HepG2 (cell line): ENCODE measurements around the gene TBC1D5. TPM values are rescaled to one million over a fixed set of nuclear protein-coding genes. Genes with fewer than 3 reads are reported as not detected.

Source experiments
- ATAC-seq: fragments of 200-7000 bp; cut with Tn5 transposase; 3 replicates; pipeline ENCODE4 v1.9.1; 2020; ENCODE audit warnings: mild to moderate bottlenecking, moderate library complexity
- BruUV-seq: library from RNA; stranded (reverse); fragments of 400-500 nt; replicated peaks from 2 replicates; lab custom pipeline; 2021; lab: Mats Ljungman, UMichigan
- CTCF ChIA-PET: fragments of 300-600 bp; formaldehyde crosslinking; extraction: SDS; loops from one replicate; lab custom pipeline; 2021; ENCODE audit warnings: low total read pairs, inconsistent platforms, low intra/inter-chr PET ratio; lab: Yijun Ruan, JAX
- POLR2A ChIA-PET: fragments of 350-600 bp; sonication (Branson Sonifier 250); formaldehyde crosslinking; loops from one replicate; lab custom pipeline; 2020; ENCODE audit warnings: antibody characterized with exemption, inconsistent platforms; lab: Yijun Ruan, JAX
- DNase-seq: peaks from one replicate; pipeline ENCODE4 v3.0.0-alpha.2; 2015; ENCODE audit warnings: low spot score
- FAIRE-seq: peaks from 3 replicates; lab custom pipeline; 2011; peaks lifted over from hg19 to GRCh38; lab: Jason Lieb, UNC
- H2AFZ ChIP-seq: one replicate; pipeline ENCODE4 v1.6.1; 2011; ENCODE audit warnings: low read length, inconsistent platforms
- H3K27ac ChIP-seq: fragments of 300-600 bp; 3 replicates; pipeline ENCODE4 v1.8.0; 2011; ENCODE audit warnings: mixed run types, mild to moderate bottlenecking, mixed read lengths, low read length, inconsistent platforms; ENCODE audit not compliant: insufficient read depth; ENCODE audit errors: extremely low read length
- H3K27me3 ChIP-seq, 2 experiments: fragments of 200-600 bp in 1 of 2; 2 replicates in 1 of 2; 3 replicates in 1 of 2; pipeline versions ENCODE4 v1.6.0 to v1.8.0; 2011; ENCODE audit warnings: low read length in 2 of 2, mild to moderate bottlenecking in 2 of 2, moderate library complexity in 2 of 2, inconsistent platforms in 1 of 2; ENCODE audit not compliant: insufficient read depth in 2 of 2, control insufficient read depth in 1 of 2
- H3K36me3 ChIP-seq, 2 experiments: fragments of 200-600 bp in 1 of 2; replicated peaks in 1 of 2; 2 replicates in 1 of 2; 3 replicates in 1 of 2; pipeline versions ENCODE4 v1.5.1 to v1.8.0; 2011; ENCODE audit warnings: low read length in 2 of 2, inconsistent platforms in 1 of 2; ENCODE audit not compliant: insufficient read depth in 2 of 2, control insufficient read depth in 1 of 2
- H3K4me1 ChIP-seq: 2 replicates; pipeline ENCODE4 v1.5.1; 2012; ENCODE audit warnings: low read length, inconsistent platforms; ENCODE audit not compliant: insufficient read depth
- H3K4me2 ChIP-seq: 2 replicates; pipeline ENCODE4 v1.6.0; 2011; ENCODE audit warnings: low read depth, low read length, inconsistent platforms
- H3K4me3 ChIP-seq, 3 experiments: fragments of 200-600 bp in 1 of 3; sonication (generic), shearing (Covaris generic) in 1 of 3; replicated peaks in 1 of 3; 2 replicates each; pipeline ENCODE4 v1.5.1; 2011 to 2016; ENCODE audit warnings: low read length in 3 of 3, inconsistent platforms in 2 of 3, low read depth in 2 of 3, mild to moderate bottlenecking in 2 of 3, control low read depth in 1 of 3, mixed read lengths in 1 of 3; ENCODE audit not compliant: insufficient read depth in 1 of 3
- H3K79me2 ChIP-seq: one replicate; pipeline ENCODE4 v1.6.1; 2011; ENCODE audit warnings: low read length, inconsistent platforms; ENCODE audit not compliant: insufficient read depth
- H3K9ac ChIP-seq: 2 replicates; pipeline ENCODE4 v1.6.0; 2011; ENCODE audit warnings: mild to moderate bottlenecking, low read depth, low read length, inconsistent platforms; ENCODE audit not compliant: insufficient read depth
- H3K9me3 ChIP-seq: 2 replicates; pipeline ENCODE4 v1.5.1; 2012; ENCODE audit warnings: mild to moderate bottlenecking, low read length
- H4K20me1 ChIP-seq: 2 replicates; pipeline ENCODE4 v1.6.0; 2011; ENCODE audit warnings: inconsistent platforms, mild to moderate bottlenecking, low read length, moderate library complexity; ENCODE audit not compliant: insufficient read depth
- ATF4 ChIP-seq, 2 experiments: fragments of 450-650 bp in 1 of 2; sonication (generic) in 1 of 2; formaldehyde crosslinking; IDR thresholded peaks; 2 replicates each; pipeline versions ENCODE4 v1.5.0 to v1.8.0; 2020 to 2022; ENCODE audit warnings: mild to moderate bottlenecking in 1 of 2, missing genetic modification reagents in 1 of 2
- CHCHD3 ChIP-seq: sonication (generic); formaldehyde crosslinking; IDR thresholded peaks from 2 replicates; pipeline ENCODE4 v1.8.0; 2022; ENCODE audit warnings: mild to moderate bottlenecking, missing genetic modification reagents, moderate library complexity
- GLMP ChIP-seq: sonication (generic); formaldehyde crosslinking; IDR thresholded peaks from 2 replicates; pipeline ENCODE4 v1.9.0; 2021; ENCODE audit warnings: missing genetic modification reagents, mild to moderate bottlenecking, borderline replicate concordance
- HOXA7 ChIP-seq: sonication (generic); formaldehyde crosslinking; IDR thresholded peaks from 2 replicates; pipeline ENCODE4 v1.8.1; 2022; ENCODE audit warnings: mild to moderate bottlenecking, missing genetic modification reagents, moderate library complexity
- NFKBIZ ChIP-seq: IDR thresholded peaks from 2 replicates; pipeline ENCODE4 v1.6.1; 2018; ENCODE audit warnings: missing genetic modification reagents, missing compliant biosample characterization
- RBFOX2 ChIP-seq: fragments of 200-400 bp; formaldehyde crosslinking; IDR thresholded peaks from 2 replicates; pipeline ENCODE4 v1.6.1; 2017; ENCODE audit warnings: low read depth, mild to moderate bottlenecking, low read length
- SP4 ChIP-seq: sonication (generic); formaldehyde crosslinking; IDR thresholded peaks from 2 replicates; pipeline ENCODE4 v1.8.1; 2023; ENCODE audit warnings: mild to moderate bottlenecking, missing genetic modification reagents
- THAP11 ChIP-seq: IDR thresholded peaks from 2 replicates; pipeline ENCODE4 v1.6.1; 2016; ENCODE audit warnings: missing biosample characterization, missing genetic modification reagents
- ZFP1 ChIP-seq: IDR thresholded peaks from 2 replicates; pipeline ENCODE4 v1.6.1; 2016
- ZKSCAN1 ChIP-seq: fragments of 150-350 bp; IDR thresholded peaks from 2 replicates; pipeline ENCODE4 v1.6.1; 2014; ENCODE audit warnings: low read length
- ZMYM3 ChIP-seq: sonication (generic); formaldehyde crosslinking; IDR thresholded peaks from 2 replicates; pipeline ENCODE4 v1.5.1; 2020; ENCODE audit warnings: mild to moderate bottlenecking, missing genetic modification reagents
- ZNF24 ChIP-seq: fragments of 450-650 bp; IDR thresholded peaks from 2 replicates; pipeline ENCODE4 v1.6.1; 2017; ENCODE audit warnings: antibody characterized with exemption, mild to moderate bottlenecking
- ZNF333 ChIP-seq: sonication (generic); formaldehyde crosslinking; IDR thresholded peaks from 2 replicates; pipeline ENCODE4 v1.4.0; 2020; ENCODE audit warnings: mild to moderate bottlenecking, missing genetic modification reagents, borderline replicate concordance
- ZNF407 ChIP-seq: sonication (generic); formaldehyde crosslinking; IDR thresholded peaks from one replicate; pipeline ENCODE4 v1.5.1; 2020; ENCODE audit warnings: mild to moderate bottlenecking, missing genetic modification reagents; ENCODE audit errors: not compliant biosample characterization
- ZNF572 ChIP-seq: sonication (generic); formaldehyde crosslinking; IDR thresholded peaks from 2 replicates; pipeline ENCODE4 v1.5.1; 2020; ENCODE audit warnings: mild to moderate bottlenecking, missing genetic modification reagents
- ZNF724P ChIP-seq: sonication (generic); formaldehyde crosslinking; IDR thresholded peaks from 2 replicates; pipeline ENCODE4 v1.8.0; 2022; ENCODE audit warnings: missing genetic modification reagents, borderline replicate concordance
- WGBS: methylation state at CpG from one replicate; pipeline ENCODE4 v1.1.6; 2017; ENCODE audit warnings: low lambda C conversion rate; 5-methylcytosine and 5-hydroxymethylcytosine counted together
- in situ Hi-C: cut with HindIII; loops from 2 replicates; pipeline ENCODE4 v1.10.0; 2017; ENCODE audit warnings: low pct_unique_long_range_greater_than_20kb; ENCODE audit not compliant: extremely low pct_ligation_motif_present
- intact Hi-C: fragments of 100-400 bp; cut with micrococcal nuclease; formaldehyde crosslinking; loops from one replicate; pipeline ENCODE4 v1.10.0; 2022; ENCODE audit not compliant: unreplicated experiment
- polyA plus RNA-seq, 8 experiments: library from polyadenylated mRNA; depleted of rRNA in 3 of 8; stranded (reverse) in 7 of 8; unstranded in 1 of 8; fragments of >200 nt; fragmentation: Illumina TruSeq in 4 of 8; extraction: Trizol in 4 of 8; gene quantifications; 2 replicates each; pipeline versions ENCODE4 v1.2.1 to v1.2.3, GENCODE V29; 2011 to 2016; ENCODE audit warnings: low read depth in 4 of 8, missing spikeins in 1 of 8, mixed read lengths in 1 of 8; ENCODE audit not compliant: insufficient read depth in 1 of 8
- total RNA-seq, 5 experiments: library from RNA; depleted of rRNA; stranded (reverse); fragments of >200 nt; fragmentation: Illumina TruSeq; extraction: Trizol; gene quantifications; 2 replicates each; pipeline ENCODE4 v1.2.3, GENCODE V29; 2016; ENCODE audit warnings: low read depth in 1 of 5

TBC1D5 gene
- total and polyA plus RNA-seq, 2 of the 13 experiments (the other 11 are each of a cell fraction or from before 2014, with no cell fraction given), result 19.2 to 33.3 TPM

GRCh38 chr3:17584066-17584465, 158.4 kb downstream of the TBC1D5 start:
- no peak for FAIRE-seq
- 93% methylated on average over 8 of the region's 8 CpGs for WGBS
- intact Hi-C loops (no loop called here), in situ Hi-C loops (no loop called here)
- H3K9ac ChIP-seq, result no peak overlapping the region
- H3K4me1 ChIP-seq, result peaks cover 2% of the 10 kb centered on the region
- H3K36me3 ChIP-seq, result no peaks in the 10 kb centered on the region
- ChIA-PET CTCF (no interaction called here), POLR2A (no interaction called here)
- H3K27me3 ChIP-seq, result no peaks in the 10 kb centered on the region
- no peak overlapping the region for H2AFZ ChIP-seq
- H4K20me1 ChIP-seq, result no peaks in the 10 kb centered on the region
- no TSS peak for BruUV-seq
- no peaks in the 10 kb centered on the region for H3K79me2 ChIP-seq
- H3K9me3 ChIP-seq, result no peaks in the 10 kb centered on the region
- H3K4me3 ChIP-seq, result no peak overlapping the region
- no peak overlapping the region for H3K4me2 ChIP-seq
- H3K27ac ChIP-seq, result no peak overlapping the region
- DNase-seq, result no peak
- TF ChIP-seq ZNF407 (no peak), THAP11 (CRISPR knock-in tag) (no peak), ZNF333 (CRISPR knock-in tag) (no peak), NFKBIZ (CRISPR knock-in tag) (no peak), ATF4 (CRISPR knock-in tag; IDR thresholded peaks at IDR 0.05) (no peak), HOXA7 (no peak), GLMP (no peak), ZKSCAN1 (no peak), ZNF724P (CRISPR knock-in tag) (no peak), ZNF24 (no peak), ZMYM3 (no peak), ZNF572 (CRISPR knock-in tag) (no peak), RBFOX2 (no peak), SP4 (CRISPR knock-in tag) (no peak), ZFP1 (CRISPR knock-in tag) (no peak), CHCHD3 (CRISPR knock-in tag) (no peak)
- ATAC-seq, result no peak
